ENCODE results near the gene DNAH6.

GRCh38 chr2:84472856-84473565, 43.3 kb upstream of the DNAH6 start:
- TF ChIP-seq CTCF (IDR thresholded peaks at IDR 0.05) (no peak), POLR2A (IDR thresholded peaks at IDR 0.05) (no peak)

All from heart left ventricle (tissue), 13 donors.